Caco-2 (cell line): ENCODE data around the gene ZNF273. TPM values are rescaled to one million over a fixed set of nuclear protein-coding genes. Genes with fewer than 3 reads are reported as not detected.

Source experiments
- BruUV-seq: library from RNA; stranded (reverse); fragments of 400-500 nt; replicated peaks from 2 replicates; lab custom pipeline; 2021; lab: Mats Ljungman, UMichigan
- CTCF ChIA-PET: fragments of 300-600 bp; sonication (Branson Sonifier 250); formaldehyde crosslinking; loops from one replicate; lab custom pipeline; 2022; ENCODE audit warnings: antibody characterized with exemption; lab: Charles Lee
- POLR2A ChIA-PET: fragments of 300-600 bp; sonication (Branson Sonifier 250); formaldehyde crosslinking; loops from one replicate; lab custom pipeline; 2022; ENCODE audit warnings: antibody characterized with exemption; lab: Charles Lee
- DNase-seq, 2 experiments: peaks; one replicate each; pipeline versions ENCODE4 v3.0.0 to v3.0.0-alpha.2; 2020 to 2022
- H3K27me3 ChIP-seq: replicated peaks from 2 replicates; pipeline ENCODE4 v1.6.0; 2011; ENCODE audit warnings: low read length; ENCODE audit not compliant: control insufficient read depth, insufficient read depth
- H3K36me3 ChIP-seq: 2 replicates; pipeline ENCODE4 v1.5.1; 2011; ENCODE audit warnings: low read length; ENCODE audit not compliant: control insufficient read depth, insufficient read depth
- H3K4me1 ChIP-seq: fragments of 250-450 bp; sonication (Bioruptor Pico); 2 replicates; pipeline ENCODE4 v1.5.1; 2020; ENCODE audit warnings: mild to moderate bottlenecking
- H3K4me3 ChIP-seq: 2 replicates; pipeline ENCODE4 v1.5.1; 2011; ENCODE audit warnings: low read depth, mild to moderate bottlenecking, control low read depth, low read length
- H3K9me3 ChIP-seq: fragments of 250-450 bp; sonication (Bioruptor Pico); 2 replicates; pipeline ENCODE4 v1.5.1; 2020; ENCODE audit warnings: mild to moderate bottlenecking, moderate library complexity
- H3K27ac Mint-ChIP-seq: one replicate; pipeline ENCODE4 v1.8.0; 2022; ENCODE audit warnings: mixed read lengths; ENCODE audit not compliant: unreplicated experiment
- H3K27me3 Mint-ChIP-seq: one replicate; pipeline ENCODE4 v1.8.0; 2022; ENCODE audit warnings: mixed read lengths; ENCODE audit not compliant: insufficient read depth, unreplicated experiment
- H3K36me3 Mint-ChIP-seq: one replicate; pipeline ENCODE4 v1.8.0; 2022; ENCODE audit warnings: mild to moderate bottlenecking, mixed read lengths; ENCODE audit not compliant: insufficient read depth, unreplicated experiment
- H3K4me1 Mint-ChIP-seq: one replicate; pipeline ENCODE4 v1.8.0; 2022; ENCODE audit warnings: low read depth, mixed read lengths; ENCODE audit not compliant: unreplicated experiment
- H3K4me3 Mint-ChIP-seq: one replicate; pipeline ENCODE4 v1.8.0; 2022; ENCODE audit warnings: mild to moderate bottlenecking, moderate library complexity, mixed read lengths; ENCODE audit not compliant: unreplicated experiment
- H3K9me3 Mint-ChIP-seq: one replicate; pipeline ENCODE4 v1.8.0; 2022; ENCODE audit warnings: mixed read lengths; ENCODE audit not compliant: unreplicated experiment
- intact Hi-C: fragments of 100-400 bp; cut with micrococcal nuclease; formaldehyde crosslinking; loops from one replicate; pipeline ENCODE4 v1.10.0; 2022; ENCODE audit not compliant: unreplicated experiment
- total RNA-seq: library from RNA; stranded (reverse); gene quantifications from 2 replicates; pipeline ENCODE4 v1.2.3, GENCODE V29; 2022
- TF ChIP-seq, protein P1 (sequence below), 2 experiments: fragments of 200-600 bp in 1 of 2; IDR thresholded peaks; 1 replicate in 1 of 2; 2 replicates in 1 of 2; pipeline versions ENCODE4 v1.5.1 to v1.8.0; 2011 to 2022; ENCODE audit warnings: antibody characterized with exemption in 1 of 2, control low read depth in 1 of 2, inconsistent platforms in 1 of 2, low read depth in 1 of 2, low read length in 1 of 2, mild to moderate bottlenecking in 1 of 2, moderate library complexity in 1 of 2; ENCODE audit not compliant: insufficient read depth in 1 of 2, severe bottlenecking in 1 of 2, unreplicated experiment in 1 of 2

The ZNF273 gene
- total RNA-seq, 1 experiment from 2014 or later, result 10.1 TPM

DNA sequence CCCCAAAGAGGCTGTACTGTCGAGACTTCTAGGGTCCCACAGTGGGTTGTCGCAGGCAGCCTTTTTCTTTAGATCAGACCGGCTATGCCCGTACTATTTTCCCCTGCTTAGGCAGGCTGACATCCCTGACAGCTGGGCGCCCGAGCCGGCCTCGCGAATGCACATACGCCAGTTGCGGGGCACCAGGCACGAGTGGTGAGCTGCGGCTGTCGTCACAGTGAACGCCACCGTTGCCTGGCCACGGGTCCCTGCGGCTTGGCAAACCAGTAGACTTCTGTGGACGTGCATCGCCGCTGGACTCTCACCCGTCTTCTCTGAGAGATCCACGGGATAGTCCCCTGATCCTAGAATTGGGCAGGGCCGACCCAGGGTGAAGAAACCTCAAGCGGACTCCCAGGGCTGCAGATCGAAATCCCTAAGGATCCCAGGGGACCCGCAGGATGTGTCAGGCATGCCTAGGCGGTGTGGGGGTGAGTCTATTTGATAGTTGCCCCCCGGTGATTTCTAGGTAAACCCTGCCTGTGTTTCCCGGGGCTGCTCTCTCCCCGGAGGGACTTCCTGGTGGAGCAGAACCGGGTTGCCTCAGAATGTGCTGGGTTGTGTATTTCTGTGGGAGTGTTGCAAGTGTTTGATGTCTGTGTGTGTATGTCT is 33.0 kb upstream of the ZNF273 start:
- BruUV-seq, result no TSS peak
- no peak overlapping the region for H3K4me3 ChIP-seq
- peaks cover 18% of the 10 kb centered on the region for H3K9me3 Mint-ChIP-seq
- H3K27me3 Mint-ChIP-seq, result peaks cover 3% of the 10 kb centered on the region
- TF ChIP-seq, protein P1, sequence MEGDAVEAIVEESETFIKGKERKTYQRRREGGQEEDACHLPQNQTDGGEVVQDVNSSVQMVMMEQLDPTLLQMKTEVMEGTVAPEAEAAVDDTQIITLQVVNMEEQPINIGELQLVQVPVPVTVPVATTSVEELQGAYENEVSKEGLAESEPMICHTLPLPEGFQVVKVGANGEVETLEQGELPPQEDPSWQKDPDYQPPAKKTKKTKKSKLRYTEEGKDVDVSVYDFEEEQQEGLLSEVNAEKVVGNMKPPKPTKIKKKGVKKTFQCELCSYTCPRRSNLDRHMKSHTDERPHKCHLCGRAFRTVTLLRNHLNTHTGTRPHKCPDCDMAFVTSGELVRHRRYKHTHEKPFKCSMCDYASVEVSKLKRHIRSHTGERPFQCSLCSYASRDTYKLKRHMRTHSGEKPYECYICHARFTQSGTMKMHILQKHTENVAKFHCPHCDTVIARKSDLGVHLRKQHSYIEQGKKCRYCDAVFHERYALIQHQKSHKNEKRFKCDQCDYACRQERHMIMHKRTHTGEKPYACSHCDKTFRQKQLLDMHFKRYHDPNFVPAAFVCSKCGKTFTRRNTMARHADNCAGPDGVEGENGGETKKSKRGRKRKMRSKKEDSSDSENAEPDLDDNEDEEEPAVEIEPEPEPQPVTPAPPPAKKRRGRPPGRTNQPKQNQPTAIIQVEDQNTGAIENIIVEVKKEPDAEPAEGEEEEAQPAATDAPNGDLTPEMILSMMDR (IDR thresholded peaks at IDR 0.05; ENCODE audit: insufficient read depth in 1 of 2, low read depth in 1 of 2, low read length in 1 of 2, severe bottlenecking in 1 of 2, unreplicated experiment in 1 of 2), result no peak
- no peaks in the 10 kb centered on the region for H3K27me3 ChIP-seq
- no peaks in the 10 kb centered on the region for H3K36me3 Mint-ChIP-seq
- H3K4me3 Mint-ChIP-seq, result no peak overlapping the region
- DNase-seq, result peak in 1 of 2 experiments; percentile 14
- H3K36me3 ChIP-seq, result no peaks in the 10 kb centered on the region
- intact Hi-C loops, result no loop called here
- H3K4me1 Mint-ChIP-seq, result no peaks in the 10 kb centered on the region
- peaks cover 8% of the 10 kb centered on the region; the same call in 1 of the 2 replicates for H3K9me3 ChIP-seq
- CTCF ChIA-PET, result no interaction called here
- H3K4me1 ChIP-seq, result no peaks in the 10 kb centered on the region
- POLR2A ChIA-PET, result no interaction called here
- no peak overlapping the region for H3K27ac Mint-ChIP-seq

DNA sequence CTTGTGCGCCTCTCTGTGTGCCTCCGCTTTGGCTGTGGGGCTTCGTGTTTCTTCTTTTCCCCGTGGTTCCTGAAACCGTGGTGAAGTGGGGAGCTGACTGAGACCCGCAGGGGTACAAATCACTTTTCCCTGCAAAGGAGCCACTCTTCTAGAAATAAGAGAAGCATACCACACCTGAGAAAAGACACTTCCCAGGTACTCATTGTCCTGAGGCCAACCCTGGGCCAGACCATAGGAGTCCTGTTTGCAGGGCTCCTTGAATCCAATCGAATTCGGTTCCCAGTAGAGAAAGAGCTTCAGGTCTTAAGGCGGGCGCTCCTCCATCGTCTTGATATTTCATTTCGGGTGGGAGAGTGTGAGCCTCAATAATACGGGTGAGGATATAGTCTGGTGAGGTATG is 32.4 kb upstream of the ZNF273 start:
- Mint-ChIP-seq H3K27me3 (peaks cover 3% of the 10 kb centered on the region), H3K36me3 (no peaks in the 10 kb centered on the region), H3K27ac (no peak overlapping the region), H3K9me3 (peaks cover 18% of the 10 kb centered on the region), H3K4me3 (no peak overlapping the region), H3K4me1 (no peaks in the 10 kb centered on the region)
- no peak overlapping the region for H3K4me3 ChIP-seq
- H3K36me3 ChIP-seq, result no peaks in the 10 kb centered on the region
- POLR2A ChIA-PET, result no interaction called here
- intact Hi-C loops, result no loop called here
- no peak for DNase-seq
- CTCF ChIA-PET, result no interaction called here
- H3K9me3 ChIP-seq, result peaks cover 8% of the 10 kb centered on the region; the same call in 1 of the 2 replicates
- H3K4me1 ChIP-seq, result no peaks in the 10 kb centered on the region
- BruUV-seq, result no TSS peak
- H3K27me3 ChIP-seq, result no peaks in the 10 kb centered on the region
- TF ChIP-seq, protein P1 (IDR thresholded peaks at IDR 0.05; ENCODE audit: insufficient read depth in 1 of 2, low read depth in 1 of 2, low read length in 1 of 2, severe bottlenecking in 1 of 2, unreplicated experiment in 1 of 2), result no peak

DNA sequence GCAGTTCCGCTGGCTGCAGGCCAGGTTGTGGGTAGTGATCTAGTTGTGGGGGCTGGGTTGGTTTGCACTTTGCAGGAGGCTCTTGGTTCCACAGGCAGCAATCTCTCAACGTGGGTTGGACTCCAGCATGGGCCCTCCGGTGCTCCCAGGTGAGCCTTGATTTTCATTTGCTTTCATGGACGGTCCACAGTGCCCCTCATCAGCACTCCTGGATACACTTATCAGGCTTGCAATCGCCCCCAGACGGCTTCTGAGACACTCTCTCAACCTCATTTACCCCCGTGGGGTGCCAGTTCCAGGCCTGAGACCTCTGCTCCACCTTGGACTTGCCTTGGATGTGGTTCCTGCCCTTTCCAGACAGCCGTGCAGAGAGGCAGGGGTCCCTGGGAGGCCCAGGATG is 31.3 kb upstream of the ZNF273 start:
- intact Hi-C loops, result no loop called here
- H3K9me3 ChIP-seq, result peaks cover 8% of the 10 kb centered on the region; the same call in 1 of the 2 replicates
- Mint-ChIP-seq H3K9me3 (peaks cover 18% of the 10 kb centered on the region), H3K36me3 (no peaks in the 10 kb centered on the region), H3K4me3 (no peak overlapping the region), H3K27me3 (peaks cover 3% of the 10 kb centered on the region), H3K4me1 (no peaks in the 10 kb centered on the region), H3K27ac (no peak overlapping the region)
- no peaks in the 10 kb centered on the region for H3K27me3 ChIP-seq
- DNase-seq, result peak in 1 of 2 experiments; percentile 9
- no peaks in the 10 kb centered on the region for H3K4me1 ChIP-seq
- POLR2A ChIA-PET, result no interaction called here
- CTCF ChIA-PET, result no interaction called here
- no peaks in the 10 kb centered on the region for H3K36me3 ChIP-seq
- BruUV-seq, result no TSS peak
- H3K4me3 ChIP-seq, result no peak overlapping the region
- TF ChIP-seq, protein P1 (IDR thresholded peaks at IDR 0.05; ENCODE audit: insufficient read depth in 1 of 2, low read depth in 1 of 2, low read length in 1 of 2, severe bottlenecking in 1 of 2, unreplicated experiment in 1 of 2), result no peak
